ENCODE results near the gene SON. TPM values are rescaled to one million over a fixed set of nuclear protein-coding genes. Genes with fewer than 3 reads are reported as not detected.

The SON gene
- total RNA-seq, 1 donor from 2014 or later, result 367 TPM

DNA sequence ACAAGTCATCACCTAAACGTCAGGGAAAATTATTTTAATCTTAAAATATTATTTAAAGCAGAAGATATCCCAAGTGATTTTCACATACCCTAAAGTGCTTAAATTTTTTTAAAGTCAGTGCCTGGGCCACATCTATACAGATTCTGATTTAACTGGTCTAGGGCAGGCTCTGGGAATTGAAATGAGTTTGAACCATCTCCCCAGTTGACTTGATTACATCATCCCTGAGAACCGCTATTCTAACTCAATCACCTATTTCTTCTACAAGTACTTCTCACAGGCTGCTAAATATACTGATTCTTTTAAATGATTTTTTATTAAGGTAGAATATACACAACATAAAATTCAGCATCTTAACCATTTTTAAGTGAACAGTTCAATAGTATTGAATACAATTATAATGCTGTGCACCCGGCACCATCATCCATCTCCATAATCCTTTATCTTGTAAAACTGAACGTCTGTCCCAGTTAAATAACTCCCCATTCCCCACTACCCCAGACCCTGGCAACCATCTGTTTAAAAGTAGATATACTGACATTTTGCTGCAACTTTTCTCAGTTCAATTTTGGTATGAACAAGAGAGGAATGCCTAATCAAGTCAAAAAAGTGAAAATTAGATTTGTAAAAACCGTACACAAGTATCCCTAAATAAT, 20.4 kb upstream of the SON start:
- Mint-ChIP-seq H3K27ac (ENCODE audit: unreplicated experiment) (no peak overlapping the region), H3K4me1 (no peaks in the 10 kb centered on the region), H3K27me3 (ENCODE audit: low read depth) (no peaks in the 10 kb centered on the region), H3K9me3 (no peaks in the 10 kb centered on the region), H3K36me3 (ENCODE audit: low read depth) (peaks cover 6% of the 10 kb centered on the region), H3K4me3 (no peak overlapping the region)
- TF ChIP-seq, protein P1, sequence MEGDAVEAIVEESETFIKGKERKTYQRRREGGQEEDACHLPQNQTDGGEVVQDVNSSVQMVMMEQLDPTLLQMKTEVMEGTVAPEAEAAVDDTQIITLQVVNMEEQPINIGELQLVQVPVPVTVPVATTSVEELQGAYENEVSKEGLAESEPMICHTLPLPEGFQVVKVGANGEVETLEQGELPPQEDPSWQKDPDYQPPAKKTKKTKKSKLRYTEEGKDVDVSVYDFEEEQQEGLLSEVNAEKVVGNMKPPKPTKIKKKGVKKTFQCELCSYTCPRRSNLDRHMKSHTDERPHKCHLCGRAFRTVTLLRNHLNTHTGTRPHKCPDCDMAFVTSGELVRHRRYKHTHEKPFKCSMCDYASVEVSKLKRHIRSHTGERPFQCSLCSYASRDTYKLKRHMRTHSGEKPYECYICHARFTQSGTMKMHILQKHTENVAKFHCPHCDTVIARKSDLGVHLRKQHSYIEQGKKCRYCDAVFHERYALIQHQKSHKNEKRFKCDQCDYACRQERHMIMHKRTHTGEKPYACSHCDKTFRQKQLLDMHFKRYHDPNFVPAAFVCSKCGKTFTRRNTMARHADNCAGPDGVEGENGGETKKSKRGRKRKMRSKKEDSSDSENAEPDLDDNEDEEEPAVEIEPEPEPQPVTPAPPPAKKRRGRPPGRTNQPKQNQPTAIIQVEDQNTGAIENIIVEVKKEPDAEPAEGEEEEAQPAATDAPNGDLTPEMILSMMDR (conservative IDR thresholded peaks at IDR 0.05), result no peak
- no peak for DNase-seq (ENCODE audit: low read depth, low spot score)

DNA sequence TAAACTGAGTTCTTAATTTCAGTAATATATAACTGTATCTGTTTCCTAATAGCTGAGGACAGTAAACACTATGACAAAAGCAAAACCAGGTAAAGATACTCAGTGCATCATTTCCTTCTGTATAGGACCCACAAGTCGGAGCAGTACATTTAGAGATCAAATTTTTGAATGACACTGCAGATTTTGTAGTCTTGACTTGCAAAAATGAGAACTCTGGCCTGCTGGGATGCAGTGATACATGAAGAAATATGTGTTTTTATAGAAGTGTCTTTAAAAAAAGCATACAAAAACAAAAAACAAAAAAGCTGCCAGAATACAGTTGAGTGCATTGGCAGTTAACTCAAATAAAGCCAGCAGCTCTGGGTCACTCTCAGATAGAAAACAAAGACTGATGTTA, 19.9 kb upstream of the SON start:
- Mint-ChIP-seq H3K36me3 (ENCODE audit: low read depth) (peaks cover 7% of the 10 kb centered on the region), H3K9me3 (no peaks in the 10 kb centered on the region), H3K27me3 (ENCODE audit: low read depth) (no peaks in the 10 kb centered on the region), H3K27ac (ENCODE audit: unreplicated experiment) (no peak overlapping the region), H3K4me3 (no peak overlapping the region), H3K4me1 (no peaks in the 10 kb centered on the region)
- TF ChIP-seq, protein P1 (conservative IDR thresholded peaks at IDR 0.05), result no peak
- no peak for DNase-seq (ENCODE audit: low read depth, low spot score)

DNA sequence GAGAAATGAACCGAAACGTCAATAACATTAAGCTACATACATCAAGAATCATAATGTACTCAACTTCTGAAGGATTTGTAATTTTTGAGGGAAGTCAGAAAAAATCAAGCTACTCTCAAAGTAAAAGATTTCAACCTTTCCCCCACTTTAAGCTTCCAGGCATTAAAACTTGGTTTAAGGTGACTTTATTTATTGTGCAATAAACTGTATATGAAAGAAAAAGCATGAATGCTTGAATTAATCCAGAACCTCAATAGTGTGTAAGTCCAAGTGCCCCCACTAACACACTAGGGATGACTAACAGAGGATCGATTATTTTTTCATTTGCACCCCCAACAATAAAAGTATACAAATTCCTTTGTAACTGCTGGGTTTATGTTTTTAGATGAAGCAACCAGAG, 11.8 kb upstream of the SON start:
- Mint-ChIP-seq H3K36me3 (ENCODE audit: low read depth) (peaks cover 16% of the 10 kb centered on the region), H3K4me1 (no peaks in the 10 kb centered on the region), H3K4me3 (no peak overlapping the region), H3K27me3 (ENCODE audit: low read depth) (no peaks in the 10 kb centered on the region), H3K9me3 (no peaks in the 10 kb centered on the region), H3K27ac (ENCODE audit: unreplicated experiment) (no peak overlapping the region)
- TF ChIP-seq, protein P1 (conservative IDR thresholded peaks at IDR 0.05), result no peak
- DNase-seq (ENCODE audit: low read depth, low spot score), result no peak

DNA sequence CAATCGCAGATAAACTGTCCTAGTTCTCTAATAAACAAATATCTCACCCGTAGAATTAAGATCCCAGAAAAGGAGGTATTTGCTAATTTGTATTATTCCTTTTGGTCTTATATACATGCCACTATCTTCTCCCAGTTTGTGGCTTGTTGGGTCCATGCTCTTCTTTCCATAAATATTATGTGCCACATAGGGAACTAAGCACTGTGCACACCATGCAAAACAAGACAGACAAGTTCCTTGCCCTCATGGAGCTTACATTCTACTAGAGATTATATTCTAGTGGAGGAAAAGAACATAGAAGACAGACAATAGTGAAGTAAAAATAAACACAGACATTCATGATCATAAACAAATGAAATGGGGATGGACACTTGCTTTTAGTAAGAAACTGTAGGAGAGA, 5.6 kb upstream of the SON start:
- no peak for DNase-seq (ENCODE audit: low read depth, low spot score)
- Mint-ChIP-seq H3K36me3 (ENCODE audit: low read depth) (peaks cover 24% of the 10 kb centered on the region), H3K4me1 (peaks cover 8% of the 10 kb centered on the region), H3K27me3 (ENCODE audit: low read depth) (no peaks in the 10 kb centered on the region), H3K4me3 (peak overlapping the region; percentile 9), H3K9me3 (no peaks in the 10 kb centered on the region), H3K27ac (ENCODE audit: unreplicated experiment) (no peak overlapping the region)
- TF ChIP-seq, protein P1 (conservative IDR thresholded peaks at IDR 0.05), result no peak

DNA sequence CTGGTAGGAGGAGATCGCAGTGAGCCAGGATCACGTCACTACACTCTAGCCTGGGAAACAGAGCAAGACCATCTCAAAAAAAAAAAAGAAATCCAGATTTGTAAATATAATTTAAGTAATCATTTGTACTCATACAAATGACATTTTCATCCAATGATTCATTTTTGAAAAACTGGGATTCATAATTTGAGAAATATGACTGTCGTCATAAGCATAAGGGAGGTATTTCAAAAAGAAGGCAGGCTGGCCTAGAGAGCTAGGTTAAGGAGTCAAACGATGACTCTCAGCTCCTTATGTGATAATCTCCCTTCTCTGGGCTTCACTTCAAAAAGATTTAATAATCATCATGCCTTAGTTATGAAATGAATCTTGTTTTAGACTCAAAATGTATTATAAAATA, 3.2 kb upstream of the SON start:
- Mint-ChIP-seq H3K4me3 (peak overlapping the region; percentile 38), H3K9me3 (no peaks in the 10 kb centered on the region), H3K27me3 (ENCODE audit: low read depth) (no peaks in the 10 kb centered on the region), H3K27ac (ENCODE audit: unreplicated experiment) (no peak overlapping the region), H3K4me1 (peaks cover 17% of the 10 kb centered on the region), H3K36me3 (ENCODE audit: low read depth) (peaks cover 15% of the 10 kb centered on the region)
- TF ChIP-seq, protein P1 (conservative IDR thresholded peaks at IDR 0.05), result no peak
- DNase-seq (ENCODE audit: low read depth, low spot score), result no peak
